B cell (primary cell): ENCODE results near the gene ARHGDIA.

Experiments
- CTCF ChIP-seq: fragments of 200-600 bp; IDR thresholded peaks from one replicate; pipeline ENCODE4 v1.8.0; 2022; ENCODE audit warnings: antibody characterized with exemption, mild to moderate bottlenecking
- EZH2 ChIP-seq: IDR thresholded peaks from 2 replicates; pipeline ENCODE4 v1.6.1; 2012; ENCODE audit warnings: borderline replicate concordance, low read depth, mild to moderate bottlenecking, moderate library complexity, low read length; ENCODE audit not compliant: insufficient read depth, poor library complexity, severe bottlenecking

GRCh38 chr17:81903415-81903831, 32.3 kb upstream of the ARHGDIA start:
- TF ChIP-seq CTCF (no peak), EZH2 (no peak)
